Lung microvascular endothelial cell (primary cell): ENCODE data around the gene BAZ1A. TPM values are rescaled to one million over a fixed set of nuclear protein-coding genes. Genes with fewer than 3 reads are reported as not detected.

Experiments
- DNase-seq, 2 donors: peaks; one replicate each; pipeline versions ENCODE4 v3.0.0 to v3.0.0-alpha.2; 2010; ENCODE audit warnings: low read depth in 2 of 2
- total RNA-seq: library from RNA; depleted of rRNA; stranded (reverse); fragments of >200 nt; gene quantifications from 2 replicates; pipeline ENCODE4 v1.2.1, GENCODE V29; 2014

BAZ1A gene, protein sequence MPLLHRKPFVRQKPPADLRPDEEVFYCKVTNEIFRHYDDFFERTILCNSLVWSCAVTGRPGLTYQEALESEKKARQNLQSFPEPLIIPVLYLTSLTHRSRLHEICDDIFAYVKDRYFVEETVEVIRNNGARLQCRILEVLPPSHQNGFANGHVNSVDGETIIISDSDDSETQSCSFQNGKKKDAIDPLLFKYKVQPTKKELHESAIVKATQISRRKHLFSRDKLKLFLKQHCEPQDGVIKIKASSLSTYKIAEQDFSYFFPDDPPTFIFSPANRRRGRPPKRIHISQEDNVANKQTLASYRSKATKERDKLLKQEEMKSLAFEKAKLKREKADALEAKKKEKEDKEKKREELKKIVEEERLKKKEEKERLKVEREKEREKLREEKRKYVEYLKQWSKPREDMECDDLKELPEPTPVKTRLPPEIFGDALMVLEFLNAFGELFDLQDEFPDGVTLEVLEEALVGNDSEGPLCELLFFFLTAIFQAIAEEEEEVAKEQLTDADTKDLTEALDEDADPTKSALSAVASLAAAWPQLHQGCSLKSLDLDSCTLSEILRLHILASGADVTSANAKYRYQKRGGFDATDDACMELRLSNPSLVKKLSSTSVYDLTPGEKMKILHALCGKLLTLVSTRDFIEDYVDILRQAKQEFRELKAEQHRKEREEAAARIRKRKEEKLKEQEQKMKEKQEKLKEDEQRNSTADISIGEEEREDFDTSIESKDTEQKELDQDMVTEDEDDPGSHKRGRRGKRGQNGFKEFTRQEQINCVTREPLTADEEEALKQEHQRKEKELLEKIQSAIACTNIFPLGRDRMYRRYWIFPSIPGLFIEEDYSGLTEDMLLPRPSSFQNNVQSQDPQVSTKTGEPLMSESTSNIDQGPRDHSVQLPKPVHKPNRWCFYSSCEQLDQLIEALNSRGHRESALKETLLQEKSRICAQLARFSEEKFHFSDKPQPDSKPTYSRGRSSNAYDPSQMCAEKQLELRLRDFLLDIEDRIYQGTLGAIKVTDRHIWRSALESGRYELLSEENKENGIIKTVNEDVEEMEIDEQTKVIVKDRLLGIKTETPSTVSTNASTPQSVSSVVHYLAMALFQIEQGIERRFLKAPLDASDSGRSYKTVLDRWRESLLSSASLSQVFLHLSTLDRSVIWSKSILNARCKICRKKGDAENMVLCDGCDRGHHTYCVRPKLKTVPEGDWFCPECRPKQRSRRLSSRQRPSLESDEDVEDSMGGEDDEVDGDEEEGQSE (N-terminal part only)
- 29.9 and 30.2 TPM in 2 replicates for total RNA-seq

DNA sequence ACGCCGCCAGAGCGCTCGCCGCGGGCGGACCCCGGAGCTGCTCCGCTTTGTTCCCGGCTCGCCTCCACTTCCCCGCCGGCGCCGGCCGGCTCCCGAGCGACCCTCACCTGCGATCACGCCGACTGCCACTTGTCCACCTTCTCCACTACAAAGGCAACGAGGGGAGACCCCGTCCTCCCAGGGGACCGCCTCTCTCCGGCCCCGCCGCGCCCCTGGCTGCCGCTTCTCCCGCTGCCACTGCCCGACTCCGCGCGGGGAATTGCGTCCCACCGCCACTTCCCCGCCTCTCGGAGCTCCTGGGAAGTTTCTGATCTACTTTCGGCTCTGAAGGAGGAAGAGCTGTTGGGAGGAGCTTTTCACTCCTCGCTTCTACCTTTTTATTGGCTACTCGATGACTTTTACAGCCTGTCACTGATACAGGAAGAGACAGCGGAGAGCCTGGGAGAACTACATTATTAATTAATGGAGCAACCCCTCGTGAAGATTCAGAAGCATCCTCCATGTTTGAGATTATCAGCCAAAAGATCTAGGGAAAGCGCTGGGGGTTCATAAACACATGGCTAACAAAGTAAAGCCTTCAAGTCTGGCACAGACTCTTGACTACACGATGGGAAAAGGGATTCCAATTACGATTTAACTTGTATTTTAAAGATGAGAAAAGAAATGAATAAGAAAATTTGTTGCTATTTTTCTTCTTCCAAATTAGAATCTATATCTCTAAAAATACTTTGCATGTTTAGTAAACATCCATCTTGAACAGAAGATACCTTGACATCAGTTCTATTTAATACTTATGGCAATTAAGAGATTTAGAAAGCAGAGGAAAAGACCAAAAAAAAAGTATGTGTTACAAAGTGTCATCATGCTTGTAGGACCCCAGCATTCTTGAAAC is at the start of gene BAZ1A:
Gene BAZ1A (minus strand): TSS at position 330 of the 892 bp plus-strand sequence. CDS start 756 bp downstream, outside the sequence.
- DNase-seq = peak; percentile 79 to 93

DNA sequence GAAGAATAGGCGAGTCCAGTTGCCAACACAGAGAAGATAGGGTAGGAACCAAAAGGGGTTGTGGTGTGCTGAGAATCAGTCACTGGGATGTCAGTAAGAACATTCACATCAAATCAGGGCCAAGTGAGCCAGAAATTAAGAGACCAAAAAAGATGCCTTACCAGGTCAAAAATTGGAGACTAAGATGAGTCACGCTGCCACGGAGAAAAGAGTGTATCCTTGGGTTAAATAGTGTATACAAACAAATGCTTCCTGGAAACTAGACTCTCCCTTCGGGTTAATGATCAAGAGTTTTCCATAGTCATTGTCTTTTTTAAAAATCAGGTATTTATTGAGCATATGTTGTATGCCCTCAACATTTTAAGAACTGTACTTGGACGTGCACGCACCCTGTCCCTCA is 45.2 kb upstream of the BAZ1A start:
- DNase-seq = peak in 1 of 2 donors; percentile 79

DNA sequence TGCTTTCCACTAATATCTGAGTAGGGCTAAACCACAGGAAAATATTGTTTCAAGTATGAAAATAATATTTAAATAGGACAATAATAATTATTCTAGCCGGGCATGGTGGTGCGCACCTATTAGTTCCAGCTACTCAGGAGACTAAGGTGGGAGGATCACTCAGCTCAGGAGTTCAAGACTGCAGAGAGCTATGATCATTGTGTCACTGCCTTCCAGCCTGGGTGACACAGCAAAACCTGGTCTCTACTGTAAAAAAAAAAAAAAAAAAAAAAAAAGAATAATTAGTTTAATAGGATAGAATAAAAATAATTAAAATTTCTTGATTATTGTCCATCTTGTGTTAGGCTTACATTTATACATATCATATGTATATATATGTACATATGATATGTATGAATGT is 38.5 kb upstream of the BAZ1A start:
- DNase-seq = no peak

DNA sequence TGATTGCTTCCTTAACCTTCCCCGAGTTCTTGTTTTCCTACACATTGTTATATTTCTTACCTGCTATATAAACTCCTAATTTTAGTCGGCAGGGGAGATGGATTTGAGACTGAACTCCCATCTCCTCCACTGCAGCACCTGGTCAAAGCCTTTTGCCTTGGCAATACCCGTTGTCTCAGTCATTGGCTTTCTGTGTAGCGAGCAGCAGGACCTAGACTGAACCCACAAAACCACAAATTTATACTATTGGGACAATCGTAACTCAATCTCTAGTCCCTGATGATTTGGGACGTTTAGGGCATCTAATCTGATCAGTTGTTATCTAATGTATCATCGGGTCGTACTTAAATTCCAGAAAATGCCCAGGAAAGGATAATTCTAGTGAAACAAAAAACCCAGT is 37.8 kb upstream of the BAZ1A start:
- DNase-seq = no peak

DNA sequence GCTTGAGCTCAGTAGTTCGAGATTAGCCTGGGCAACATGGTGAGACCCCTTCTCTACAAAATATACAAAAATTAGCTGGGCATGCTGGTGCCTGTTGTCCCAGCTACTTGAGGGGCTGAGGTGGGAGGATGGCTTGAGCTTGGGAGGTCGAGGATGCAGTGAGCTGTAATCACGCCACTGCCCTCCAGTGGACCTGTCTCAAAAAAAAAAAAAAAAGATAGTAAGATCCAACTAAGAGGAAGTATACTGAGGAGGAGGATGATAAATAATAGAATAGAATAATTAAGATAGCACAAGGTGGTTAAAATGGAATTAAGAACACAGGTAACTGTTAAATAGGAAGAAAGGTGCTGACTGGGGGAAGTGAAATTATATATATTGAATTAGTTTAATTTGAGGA is 37.0 kb upstream of the BAZ1A start:
- no peak for DNase-seq

DNA sequence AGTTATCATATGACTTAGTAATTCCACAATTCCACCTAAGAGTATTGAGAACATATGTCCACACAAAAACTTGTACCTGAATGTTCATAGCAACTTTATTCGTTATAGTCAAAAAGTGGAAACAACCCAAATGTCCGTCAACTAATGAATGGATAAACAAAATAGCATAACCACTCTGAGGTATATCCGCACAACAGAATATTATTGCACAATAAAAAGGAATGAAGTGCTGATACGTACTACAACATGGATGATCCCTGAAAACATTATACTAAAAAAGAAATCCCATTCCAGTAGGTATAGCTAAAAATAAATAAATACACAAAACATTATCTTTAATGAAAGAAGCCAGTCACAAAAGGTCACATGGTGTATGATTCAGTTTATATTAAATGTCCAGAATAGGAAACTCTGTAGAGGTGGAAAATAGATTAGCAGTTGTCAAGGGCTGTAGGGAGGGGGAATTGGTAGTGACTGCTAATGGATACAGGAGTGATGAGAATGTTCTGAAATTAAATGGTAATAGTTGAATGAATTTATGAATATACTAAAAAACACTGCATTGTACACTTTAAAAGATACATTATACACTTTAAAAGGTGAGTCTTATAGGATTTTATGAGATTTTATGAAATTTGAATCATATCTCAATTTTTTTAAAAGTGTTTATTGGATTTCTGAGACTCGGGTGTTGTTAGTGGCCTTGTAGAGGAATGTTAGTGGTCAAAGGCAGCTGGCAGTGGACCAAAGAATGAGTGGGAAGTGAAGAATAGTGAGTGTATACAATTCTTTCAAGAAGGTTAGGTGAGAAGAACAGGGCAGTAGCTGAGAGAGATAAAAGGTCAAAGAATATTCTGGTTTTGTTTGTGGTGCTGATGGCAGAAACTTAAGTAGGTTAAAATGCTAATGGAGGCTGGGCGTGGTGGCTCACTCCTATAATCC is 36.3 kb upstream of the BAZ1A start:
- DNase-seq = peak; percentile 9 to 59

DNA sequence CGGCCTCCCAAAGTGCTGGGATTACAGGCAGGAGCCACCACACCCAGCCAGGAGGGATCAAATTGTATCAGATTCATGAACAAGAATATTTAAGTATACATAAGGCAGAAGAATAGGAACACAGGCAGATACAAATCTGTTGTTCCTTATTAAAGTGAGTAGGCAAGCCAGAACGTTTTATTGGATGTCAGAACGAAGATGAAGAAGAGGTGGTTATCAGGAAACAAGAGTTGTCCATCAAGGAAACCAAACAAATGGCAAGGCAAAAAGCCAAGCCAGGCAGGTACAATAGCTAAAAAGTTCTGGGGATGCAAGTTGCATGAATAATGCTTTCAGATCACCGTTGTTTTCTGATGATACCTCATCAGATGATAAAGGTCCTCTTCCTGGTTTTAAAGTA is 31.1 kb upstream of the BAZ1A start:
- no peak for DNase-seq

DNA sequence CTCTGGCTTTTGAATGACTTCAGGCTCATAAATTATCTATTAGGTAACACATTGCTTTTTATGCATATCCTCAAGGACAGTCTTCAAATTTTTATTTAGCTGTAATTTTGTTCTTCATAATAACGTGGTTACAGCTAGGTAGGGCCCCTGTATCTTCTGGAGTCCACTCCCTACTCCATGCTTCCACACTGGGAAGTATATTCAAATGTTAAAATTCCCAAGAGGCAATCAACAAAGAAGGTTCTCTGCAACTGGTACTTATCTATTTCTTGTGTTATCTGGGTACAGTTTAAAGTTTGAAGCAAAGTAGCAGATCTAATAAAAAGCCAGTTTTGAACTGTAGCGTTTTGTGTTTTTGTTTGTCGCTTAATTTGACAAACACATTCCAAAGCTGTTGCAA is 20.1 kb upstream of the BAZ1A start:
- no peak for DNase-seq

DNA sequence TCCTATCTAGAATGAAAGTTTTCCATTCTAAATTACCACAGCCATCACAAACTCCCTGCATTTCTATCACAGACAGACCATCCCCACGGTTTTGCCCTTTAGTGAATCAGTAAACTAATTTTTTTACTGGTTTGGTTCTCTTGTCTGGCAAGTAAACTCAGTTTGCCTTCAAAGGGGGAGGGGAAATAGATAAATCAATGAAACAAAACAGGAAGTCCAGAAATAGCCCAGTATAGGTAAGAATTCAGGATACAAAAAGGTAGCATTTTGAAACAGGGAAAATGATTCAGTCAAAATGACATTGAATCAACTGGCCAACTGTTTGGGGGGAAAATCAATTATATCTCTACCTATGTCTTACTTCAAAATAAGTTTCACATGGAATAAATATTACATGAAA is 15.8 kb upstream of the BAZ1A start:
- no peak for DNase-seq

DNA sequence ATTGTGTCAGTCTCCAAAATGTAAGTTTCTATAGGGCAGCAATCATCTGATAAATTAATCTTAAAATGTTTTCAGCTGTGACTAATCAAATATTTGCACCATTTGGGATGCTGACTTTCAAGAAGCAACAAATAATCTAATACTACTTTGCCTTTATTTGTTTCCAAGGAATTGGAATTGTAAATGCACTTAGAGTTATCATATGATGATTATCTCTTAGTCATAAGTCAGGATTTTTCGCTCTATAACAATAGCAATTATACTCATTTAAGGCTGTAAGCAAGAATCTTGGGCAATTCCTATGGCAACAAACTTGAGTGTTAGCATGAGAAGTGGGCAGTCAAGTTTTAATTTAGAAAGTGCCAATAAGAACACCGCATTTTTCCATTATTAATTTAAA is 13.0 kb upstream of the BAZ1A start:
- no peak for DNase-seq

DNA sequence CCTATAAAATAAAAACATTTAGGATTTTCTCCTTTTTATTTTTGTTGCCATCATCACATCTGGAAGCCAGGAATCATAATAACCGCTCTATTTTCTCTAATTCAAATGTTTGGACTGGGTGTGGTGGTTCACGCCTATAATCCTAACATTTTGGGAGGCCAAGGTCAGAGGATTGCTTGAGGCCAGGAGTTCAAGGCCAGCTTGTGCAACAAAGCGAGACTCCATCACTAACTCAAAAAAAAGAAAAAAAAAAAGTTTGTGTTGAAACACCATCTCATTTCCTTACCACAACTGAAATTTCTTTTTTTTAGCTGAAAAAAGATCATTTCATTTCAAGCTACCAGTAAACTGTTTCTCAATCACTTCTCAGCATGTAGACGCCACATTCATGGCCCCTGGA is 8.8 kb upstream of the BAZ1A start:
- DNase-seq = no peak

DNA sequence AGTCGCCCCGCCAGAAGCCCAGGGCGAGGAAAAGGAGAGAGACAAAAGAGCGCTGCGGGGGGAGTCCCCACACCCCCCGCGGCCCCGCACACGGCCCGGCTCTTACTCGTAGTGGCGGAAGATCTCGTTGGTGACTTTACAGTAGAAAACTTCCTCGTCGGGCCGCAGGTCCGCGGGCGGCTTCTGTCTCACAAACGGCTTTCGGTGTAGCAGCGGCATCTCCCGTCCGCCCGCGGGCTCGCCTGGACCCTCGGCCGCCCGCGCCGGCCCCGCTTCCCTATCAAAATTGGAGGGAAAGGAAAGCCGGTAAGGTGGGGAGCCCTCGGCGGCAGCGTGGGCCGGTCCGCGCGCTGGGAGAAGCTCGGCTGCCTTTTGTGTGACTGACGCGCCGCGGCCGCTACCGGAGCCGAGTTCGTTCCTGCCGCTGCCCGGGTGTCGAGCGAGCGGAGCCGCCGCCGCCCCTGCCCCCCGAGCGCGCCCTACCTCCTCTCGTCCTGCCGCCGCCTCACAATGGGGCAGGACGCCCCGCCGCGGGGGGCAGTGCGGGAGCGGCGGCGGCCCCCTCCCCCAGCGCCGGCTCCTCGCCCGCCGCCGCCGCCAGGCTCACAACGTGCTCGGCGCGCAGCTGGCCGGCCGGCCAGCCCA is 652 bp downstream of the BAZ1A start:
- DNase-seq = peak; percentile 62 to 74

DNA sequence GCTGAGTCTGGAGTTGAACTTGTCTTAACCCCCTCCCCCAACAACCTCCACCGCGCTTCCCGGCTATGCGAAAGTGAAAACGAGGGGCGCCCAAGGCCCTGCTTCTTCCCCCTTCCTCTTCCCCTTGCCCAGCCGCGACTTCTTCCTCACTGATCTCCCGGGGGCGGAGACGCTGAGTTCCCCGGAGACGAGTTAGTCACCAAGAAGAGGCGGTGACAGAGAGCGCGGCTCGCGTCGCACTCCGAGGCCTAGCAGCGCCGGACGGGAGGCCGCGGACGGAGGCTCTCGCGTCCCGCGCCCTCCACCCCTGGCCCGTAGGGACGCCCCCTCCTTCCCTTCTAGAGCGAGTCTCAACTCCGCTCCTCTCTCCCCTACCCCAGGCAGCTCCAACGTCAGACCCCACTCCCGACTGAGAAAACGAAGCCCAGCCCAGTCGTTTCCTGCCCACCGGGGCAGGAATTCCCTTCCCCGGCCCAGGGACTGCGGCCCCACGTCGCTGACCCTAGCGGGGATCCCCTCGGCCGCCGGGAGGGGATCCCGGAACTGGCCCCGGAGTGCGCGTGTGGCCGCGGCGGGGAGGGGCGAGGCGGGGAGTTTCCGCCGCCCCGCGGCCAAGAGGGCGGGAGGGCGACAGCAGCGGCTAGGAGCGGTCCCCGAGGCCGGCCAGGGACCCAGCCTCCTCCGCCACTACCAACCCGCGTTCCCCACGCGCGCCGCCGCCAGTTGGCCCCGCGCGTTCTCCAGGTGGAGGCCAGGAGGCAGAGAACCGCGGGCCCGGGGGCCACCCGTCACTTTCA is 1.4 kb downstream of the BAZ1A start:
- peak; percentile 70 to 86 for DNase-seq

DNA sequence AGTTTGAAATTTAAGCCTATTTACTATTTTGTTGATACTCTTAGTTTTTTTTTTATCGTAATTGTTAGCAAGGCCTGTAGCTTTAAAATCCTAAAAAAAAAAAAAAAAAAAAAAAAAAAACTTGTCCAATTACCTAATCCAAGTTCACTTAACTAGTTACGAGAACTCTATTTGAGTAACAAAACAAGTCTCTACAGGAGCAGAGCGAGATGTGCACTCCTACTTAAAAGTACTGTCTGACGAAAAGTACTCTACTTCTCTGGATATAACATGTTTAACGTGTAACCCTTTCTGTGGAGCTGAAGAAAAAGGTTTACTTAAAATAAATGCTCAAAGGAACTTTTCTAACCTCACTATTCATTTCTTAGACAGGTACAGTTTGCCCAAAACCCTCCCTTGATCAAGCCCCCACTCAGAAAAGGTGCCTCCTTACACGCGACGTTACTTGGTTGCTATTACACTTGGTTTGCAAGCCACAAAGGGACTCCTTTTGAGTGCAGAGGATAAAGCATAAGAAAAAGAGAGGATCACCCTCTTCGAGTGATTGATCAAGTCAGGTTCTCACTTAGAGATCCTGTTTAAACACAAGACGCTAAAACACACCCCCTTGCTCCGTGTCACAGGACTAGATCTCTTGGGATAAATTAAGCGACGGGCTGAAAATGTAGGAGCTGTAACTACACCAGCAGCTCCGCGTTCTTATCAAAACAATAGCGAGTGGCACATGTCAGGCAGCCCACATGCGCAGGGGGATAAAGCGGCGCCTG is 2.2 kb downstream of the BAZ1A start:
- peak; percentile 41 to 86 for DNase-seq

DNA sequence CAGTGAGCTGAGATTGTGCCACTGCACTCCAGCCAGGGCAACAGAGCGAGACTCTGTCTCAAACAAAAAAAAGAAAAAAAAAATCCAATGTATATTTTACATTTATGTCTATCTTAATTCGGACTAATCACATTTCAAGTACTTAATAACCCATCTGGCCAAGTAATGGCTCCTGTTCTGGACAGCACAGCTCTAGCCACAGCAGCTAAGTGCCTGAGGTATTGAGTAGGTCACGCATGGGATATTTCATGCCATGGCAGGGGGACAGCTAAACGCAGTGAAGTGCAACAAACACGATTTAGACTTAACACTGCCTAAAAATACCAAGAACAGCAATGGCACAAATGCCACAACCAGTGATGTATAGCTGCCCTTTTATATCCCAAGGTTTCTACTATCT is 8.0 kb downstream of the BAZ1A start:
- no peak for DNase-seq

DNA sequence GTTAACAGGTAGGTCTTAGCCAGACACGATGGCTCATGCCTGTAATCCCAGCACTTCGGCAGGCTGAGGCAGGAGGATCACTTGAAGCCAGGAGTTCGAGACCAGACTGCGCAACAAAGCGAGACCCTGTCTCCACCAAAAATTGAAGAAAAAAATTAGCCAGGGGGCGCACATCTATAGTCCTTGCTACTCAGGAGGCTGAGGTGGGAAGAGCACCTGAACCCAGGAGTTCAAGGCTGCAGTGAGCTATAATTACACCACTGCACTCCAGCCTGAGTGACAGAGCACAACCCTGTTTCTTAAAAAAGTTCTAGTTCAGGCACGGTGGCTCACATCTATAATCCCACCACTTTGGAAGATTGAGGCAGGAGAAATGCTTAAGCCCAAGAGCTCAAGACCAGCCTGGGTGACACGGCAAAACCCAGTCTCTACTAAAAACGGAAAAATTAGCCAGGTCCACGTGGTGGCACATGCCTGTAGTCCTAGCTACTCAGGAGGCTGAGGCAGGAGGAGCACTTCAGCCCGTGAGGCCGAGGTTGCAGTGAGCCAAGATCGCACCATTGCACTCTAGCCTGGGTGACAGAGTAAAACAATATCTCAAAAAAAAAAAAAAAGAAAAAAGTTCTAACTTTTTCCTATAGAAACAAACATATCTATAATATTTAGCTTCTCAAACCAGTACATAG is 9.1 kb downstream of the BAZ1A start:
- DNase-seq = no peak

DNA sequence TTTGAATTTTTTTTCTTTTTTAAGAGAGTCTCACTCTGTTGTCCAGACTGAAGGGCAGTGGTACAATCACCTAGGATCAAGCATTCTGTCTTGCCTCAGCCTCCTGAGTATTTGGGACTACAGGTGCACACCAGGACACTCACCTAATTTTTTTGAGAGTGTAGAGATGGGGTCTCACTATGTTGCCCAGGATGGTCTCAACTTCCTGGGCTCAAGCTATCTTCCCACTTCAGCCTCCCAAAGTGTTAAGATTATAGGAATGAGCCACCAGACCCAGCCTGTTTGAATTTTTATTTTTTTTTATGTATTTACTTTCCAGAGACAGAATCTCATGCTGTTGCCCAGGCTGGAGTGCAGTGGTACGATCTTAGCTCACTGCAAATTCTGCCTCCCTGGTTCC is 11.3 kb downstream of the BAZ1A start:
- DNase-seq = no peak
